ENCODE results near the gene THRB. TPM values are rescaled to one million over a fixed set of nuclear protein-coding genes. Genes with fewer than 3 reads are reported as not detected.
A peak's percentile ranks its signal among the peaks of the same experiment; 100 is the strongest.

Gene THRB
- total and polyA plus RNA-seq, 2 experiments from 2014 or later, result 26.8 to 60.0 TPM

- no peak for DNase-seq (ENCODE audit: low spot score)
- no peaks in the 10 kb centered on the region for H4K20me1 ChIP-seq (ENCODE audit: insufficient read depth, poor library complexity, severe bottlenecking)
- 77% methylated on average over 1 of the region's 1 CpG for WGBS (ENCODE audit: low lambda C conversion rate, missing lambda C conversion rate)
- H3K4me1 ChIP-seq (ENCODE audit: insufficient read depth), result no peaks in the 10 kb centered on the region
- H3K36me3 ChIP-seq (replicated peaks; ENCODE audit: insufficient read depth, low read depth), result no peaks in the 10 kb centered on the region
- H3K4me2 ChIP-seq, result no peak overlapping the region
- no peaks in the 10 kb centered on the region for H3K9me3 ChIP-seq (ENCODE audit: low read depth)
- no peaks in the 10 kb centered on the region for H3K9me2 ChIP-seq (replicated peaks; ENCODE audit: insufficient read depth)
- H2AFZ ChIP-seq, result no peak overlapping the region
- TF ChIP-seq EZH2phosphoT487 (IDR thresholded peaks at IDR 0.05; ENCODE audit: low read depth, severe bottlenecking, unreplicated experiment), result no peak
- no peak for TF ChIP-seq CTCF (IDR thresholded peaks at IDR 0.05; ENCODE audit: poor library complexity)
- TF ChIP-seq EZH2 (IDR thresholded peaks at IDR 0.05; ENCODE audit: borderline replicate concordance), result no peak
- H3K79me2 ChIP-seq, result peaks cover 31% of the 10 kb centered on the region
- H3K4me3 ChIP-seq, result no peak overlapping the region
- no peaks in the 10 kb centered on the region for H3K27me3 ChIP-seq
- no peak overlapping the region for H3K27ac ChIP-seq
These were observed 31.9 kb downstream of the THRB start for GRCh38 chr3:24462737-24463136.

GRCh38 chr3:24460974-24461373 lies 33.7 kb downstream of the THRB start:
- Histone ChIP-seq H3K36me3 (replicated peaks; ENCODE audit: insufficient read depth, low read depth) (no peaks in the 10 kb centered on the region), H2AFZ (no peak overlapping the region), H3K4me1 (ENCODE audit: insufficient read depth) (no peaks in the 10 kb centered on the region), H3K4me2 (no peak overlapping the region), H4K20me1 (ENCODE audit: insufficient read depth, poor library complexity, severe bottlenecking) (no peaks in the 10 kb centered on the region), H3K27me3 (no peaks in the 10 kb centered on the region), H3K4me3 (no peak overlapping the region), H3K79me2 (peaks cover 17% of the 10 kb centered on the region), H3K9me2 (replicated peaks; ENCODE audit: insufficient read depth) (no peaks in the 10 kb centered on the region), H3K9me3 (ENCODE audit: low read depth) (no peaks in the 10 kb centered on the region), H3K27ac (no peak overlapping the region)
- no peak for TF ChIP-seq EZH2phosphoT487 (IDR thresholded peaks at IDR 0.05; ENCODE audit: low read depth, severe bottlenecking, unreplicated experiment)
- TF ChIP-seq EZH2 (IDR thresholded peaks at IDR 0.05; ENCODE audit: borderline replicate concordance), result no peak
- no peak for TF ChIP-seq CTCF (IDR thresholded peaks at IDR 0.05; ENCODE audit: poor library complexity)
- no peak for DNase-seq (ENCODE audit: low spot score)
- 89% methylated on average over 2 of the region's 2 CpGs for WGBS (ENCODE audit: low lambda C conversion rate, missing lambda C conversion rate)

DNA sequence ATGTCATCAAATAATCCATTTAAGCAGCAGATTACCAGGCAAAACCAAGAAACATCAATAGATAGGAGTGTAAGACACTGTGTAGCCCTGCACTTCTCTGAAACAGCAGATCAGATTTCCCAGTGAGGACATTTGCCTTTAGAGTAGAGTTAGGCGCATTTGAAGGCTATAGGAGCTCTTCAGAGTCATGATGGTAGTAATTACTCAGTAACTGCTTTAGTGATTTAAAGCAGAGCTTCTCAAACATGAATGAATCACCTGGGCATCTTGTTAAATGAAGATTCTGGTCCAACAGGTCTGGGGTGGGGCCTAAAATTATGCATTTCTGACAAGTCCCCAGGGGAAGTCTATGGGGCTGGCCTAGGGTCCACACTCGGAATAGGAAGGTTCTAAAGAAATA lies 36.9 kb downstream of the THRB start:
- H3K4me1 ChIP-seq (ENCODE audit: insufficient read depth), result peaks cover 18% of the 10 kb centered on the region
- peak overlapping the region; percentile 69 for H3K27ac ChIP-seq
- H4K20me1 ChIP-seq (ENCODE audit: insufficient read depth, poor library complexity, severe bottlenecking), result no peaks in the 10 kb centered on the region
- DNase-seq (ENCODE audit: low spot score), result peak; percentile 53
- H3K9me3 ChIP-seq (ENCODE audit: low read depth), result no peaks in the 10 kb centered on the region
- no peaks in the 10 kb centered on the region for H3K9me2 ChIP-seq (replicated peaks; ENCODE audit: insufficient read depth)
- no peak overlapping the region for H2AFZ ChIP-seq
- no peaks in the 10 kb centered on the region for H3K27me3 ChIP-seq
- TF ChIP-seq CTCF (IDR thresholded peaks at IDR 0.05; ENCODE audit: poor library complexity) (no peak), EZH2phosphoT487 (IDR thresholded peaks at IDR 0.05; ENCODE audit: low read depth, severe bottlenecking, unreplicated experiment) (no peak), EZH2 (IDR thresholded peaks at IDR 0.05; ENCODE audit: borderline replicate concordance) (no peak)
- no peak overlapping the region for H3K4me2 ChIP-seq
- H3K4me3 ChIP-seq, result no peak overlapping the region
- H3K36me3 ChIP-seq (replicated peaks; ENCODE audit: insufficient read depth, low read depth), result no peaks in the 10 kb centered on the region
- 24% methylated on average over 2 of the region's 2 CpGs for WGBS (ENCODE audit: low lambda C conversion rate, missing lambda C conversion rate)
- peaks cover 26% of the 10 kb centered on the region for H3K79me2 ChIP-seq

DNA sequence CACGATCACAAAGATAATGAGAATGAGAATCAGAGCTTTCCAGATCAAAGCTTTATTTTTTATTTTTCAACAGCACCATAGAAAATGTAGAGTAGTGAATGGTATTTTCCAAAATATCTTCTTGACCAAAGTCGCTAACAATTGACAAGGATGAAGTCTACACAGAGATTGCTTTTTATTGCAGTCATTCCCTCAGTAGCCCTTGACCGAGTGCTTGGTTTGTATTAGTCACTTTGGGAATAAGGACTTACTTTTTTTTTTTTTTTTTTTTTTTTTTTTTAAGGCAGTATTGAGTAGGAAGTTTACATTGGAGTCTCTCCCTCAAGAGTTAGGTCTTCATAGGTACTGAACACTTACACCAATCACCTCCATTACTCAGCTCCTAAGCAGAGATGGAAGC lies 39.8 kb downstream of the THRB start:
- Histone ChIP-seq H3K9me3 (ENCODE audit: low read depth) (no peaks in the 10 kb centered on the region), H3K27ac (peak overlapping the region; percentile 85), H3K4me2 (peak overlapping the region; percentile 2), H2AFZ (no peak overlapping the region), H3K27me3 (no peaks in the 10 kb centered on the region), H3K79me2 (peaks cover 23% of the 10 kb centered on the region), H3K4me1 (ENCODE audit: insufficient read depth) (peaks cover 44% of the 10 kb centered on the region), H3K9me2 (replicated peaks; ENCODE audit: insufficient read depth) (no peaks in the 10 kb centered on the region), H4K20me1 (ENCODE audit: insufficient read depth, poor library complexity, severe bottlenecking) (no peaks in the 10 kb centered on the region), H3K4me3 (no peak overlapping the region), H3K36me3 (replicated peaks; ENCODE audit: insufficient read depth, low read depth) (no peaks in the 10 kb centered on the region)
- 63% methylated on average over 3 of the region's 3 CpGs for WGBS (ENCODE audit: low lambda C conversion rate, missing lambda C conversion rate)
- TF ChIP-seq EZH2 (IDR thresholded peaks at IDR 0.05; ENCODE audit: borderline replicate concordance), result no peak
- TF ChIP-seq EZH2phosphoT487 (IDR thresholded peaks at IDR 0.05; ENCODE audit: low read depth, severe bottlenecking, unreplicated experiment), result no peak
- no peak for TF ChIP-seq CTCF (IDR thresholded peaks at IDR 0.05; ENCODE audit: poor library complexity)
- DNase-seq (ENCODE audit: low spot score), result peak; percentile 37
